Vagina (tissue), 2 donors: ENCODE measurements around the gene BLACAT1.
"Not testable (repeated sequence)": the region's sequence is repeated elsewhere in the genome, so short reads cannot be mapped to it uniquely, and the experiment has no call there.

Source experiments
- POLR2A ChIP-seq, 2 donors: fragments of 450-650 bp; IDR thresholded peaks; one replicate each; pipeline ENCODE4 v1.6.1; 2017; ENCODE audit warnings: antibody characterized with exemption in 2 of 2, mild to moderate bottlenecking in 2 of 2, moderate library complexity in 2 of 2
- POLR2AphosphoS5 ChIP-seq, 2 donors: sonication (generic); formaldehyde crosslinking; IDR thresholded peaks; one replicate each; pipeline ENCODE4 v1.9.0; 2017; ENCODE audit warnings: antibody characterized with exemption in 2 of 2, mild to moderate bottlenecking in 2 of 2, low read depth in 1 of 2; ENCODE audit not compliant: insufficient read depth in 1 of 2
- TF ChIP-seq, protein P1 (sequence below), 3 experiments: fragments of 450-650 bp in 2 of 3; fragments of 200-600 bp in 1 of 3; sonication (generic) in 1 of 3; IDR thresholded peaks; one replicate each; pipeline ENCODE4 v1.5.1; 2017 to 2019; ENCODE audit warnings: antibody characterized with exemption in 3 of 3, mild to moderate bottlenecking in 2 of 3, moderate library complexity in 2 of 3

DNA sequence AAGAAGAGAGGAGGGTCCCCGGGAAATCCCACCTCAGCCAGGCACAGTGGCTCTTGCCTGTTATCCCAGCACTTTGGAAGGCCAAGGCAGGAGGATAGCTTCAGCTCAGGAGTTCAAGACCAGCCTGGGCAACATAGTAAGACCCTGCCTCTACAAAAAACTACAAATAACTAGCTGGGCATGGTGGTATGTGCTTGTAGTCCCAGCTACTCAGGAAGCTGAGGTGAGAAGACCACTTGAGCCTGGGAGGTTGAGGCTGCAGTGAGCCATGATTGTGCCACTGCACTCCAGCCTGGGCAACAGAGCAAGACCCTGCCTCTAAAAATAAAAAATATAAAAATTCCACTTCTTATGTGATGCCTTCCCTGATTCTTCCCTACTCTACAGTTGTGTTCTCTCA, 23.2 kb downstream of the BLACAT1 start:
- not testable (repeated sequence) for TF ChIP-seq POLR2AphosphoS5 (IDR thresholded peaks at IDR 0.05; ENCODE audit: insufficient read depth in 1 of 2, low read depth in 1 of 2); POLR2A (IDR thresholded peaks at IDR 0.05)
- TF ChIP-seq, protein P1, sequence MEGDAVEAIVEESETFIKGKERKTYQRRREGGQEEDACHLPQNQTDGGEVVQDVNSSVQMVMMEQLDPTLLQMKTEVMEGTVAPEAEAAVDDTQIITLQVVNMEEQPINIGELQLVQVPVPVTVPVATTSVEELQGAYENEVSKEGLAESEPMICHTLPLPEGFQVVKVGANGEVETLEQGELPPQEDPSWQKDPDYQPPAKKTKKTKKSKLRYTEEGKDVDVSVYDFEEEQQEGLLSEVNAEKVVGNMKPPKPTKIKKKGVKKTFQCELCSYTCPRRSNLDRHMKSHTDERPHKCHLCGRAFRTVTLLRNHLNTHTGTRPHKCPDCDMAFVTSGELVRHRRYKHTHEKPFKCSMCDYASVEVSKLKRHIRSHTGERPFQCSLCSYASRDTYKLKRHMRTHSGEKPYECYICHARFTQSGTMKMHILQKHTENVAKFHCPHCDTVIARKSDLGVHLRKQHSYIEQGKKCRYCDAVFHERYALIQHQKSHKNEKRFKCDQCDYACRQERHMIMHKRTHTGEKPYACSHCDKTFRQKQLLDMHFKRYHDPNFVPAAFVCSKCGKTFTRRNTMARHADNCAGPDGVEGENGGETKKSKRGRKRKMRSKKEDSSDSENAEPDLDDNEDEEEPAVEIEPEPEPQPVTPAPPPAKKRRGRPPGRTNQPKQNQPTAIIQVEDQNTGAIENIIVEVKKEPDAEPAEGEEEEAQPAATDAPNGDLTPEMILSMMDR (IDR thresholded peaks at IDR 0.05): not testable (repeated sequence)
